HepG2 (cell line): Measurements from ENCODE around the gene IRF2.

Experiments used
- HMG20A ChIP-seq: IDR thresholded peaks from 2 replicates; pipeline ENCODE4 v1.6.1; 2016; ENCODE audit warnings: borderline replicate concordance
- HOXA7 ChIP-seq: sonication (generic); formaldehyde crosslinking; IDR thresholded peaks from 2 replicates; pipeline ENCODE4 v1.8.1; 2022; ENCODE audit warnings: mild to moderate bottlenecking, missing genetic modification reagents, moderate library complexity
- JUND ChIP-seq: sonication (generic); formaldehyde crosslinking; IDR thresholded peaks from 2 replicates; pipeline ENCODE4 v1.8.0; 2022; ENCODE audit warnings: mild to moderate bottlenecking, missing genetic modification reagents
- ZSCAN25 ChIP-seq: sonication (generic); formaldehyde crosslinking; IDR thresholded peaks from 2 replicates; pipeline ENCODE4 v1.8.0; 2022; ENCODE audit warnings: mild to moderate bottlenecking, missing genetic modification reagents
- TF ChIP-seq, protein P1 (sequence below): sonication (generic); formaldehyde crosslinking; IDR thresholded peaks from 2 replicates; pipeline ENCODE4 v1.4.0; 2020; ENCODE audit warnings: missing genetic modification reagents

DNA sequence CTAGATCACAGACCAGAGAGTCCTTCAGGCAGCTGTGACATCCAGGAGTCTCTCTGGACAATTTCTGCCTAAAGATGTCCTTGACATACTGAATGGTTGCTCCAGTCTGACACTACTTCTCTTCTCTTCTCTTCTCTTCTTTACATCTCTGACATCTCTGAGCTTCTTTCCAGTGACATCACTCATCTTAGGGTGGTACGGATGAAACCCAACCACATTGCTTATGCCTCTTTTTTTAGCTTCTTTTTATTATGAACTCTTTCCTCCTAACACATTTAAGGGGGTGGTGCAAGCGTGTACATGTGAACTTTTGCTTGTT is 39.4 kb upstream of the IRF2 start:
- TF ChIP-seq, protein P1, sequence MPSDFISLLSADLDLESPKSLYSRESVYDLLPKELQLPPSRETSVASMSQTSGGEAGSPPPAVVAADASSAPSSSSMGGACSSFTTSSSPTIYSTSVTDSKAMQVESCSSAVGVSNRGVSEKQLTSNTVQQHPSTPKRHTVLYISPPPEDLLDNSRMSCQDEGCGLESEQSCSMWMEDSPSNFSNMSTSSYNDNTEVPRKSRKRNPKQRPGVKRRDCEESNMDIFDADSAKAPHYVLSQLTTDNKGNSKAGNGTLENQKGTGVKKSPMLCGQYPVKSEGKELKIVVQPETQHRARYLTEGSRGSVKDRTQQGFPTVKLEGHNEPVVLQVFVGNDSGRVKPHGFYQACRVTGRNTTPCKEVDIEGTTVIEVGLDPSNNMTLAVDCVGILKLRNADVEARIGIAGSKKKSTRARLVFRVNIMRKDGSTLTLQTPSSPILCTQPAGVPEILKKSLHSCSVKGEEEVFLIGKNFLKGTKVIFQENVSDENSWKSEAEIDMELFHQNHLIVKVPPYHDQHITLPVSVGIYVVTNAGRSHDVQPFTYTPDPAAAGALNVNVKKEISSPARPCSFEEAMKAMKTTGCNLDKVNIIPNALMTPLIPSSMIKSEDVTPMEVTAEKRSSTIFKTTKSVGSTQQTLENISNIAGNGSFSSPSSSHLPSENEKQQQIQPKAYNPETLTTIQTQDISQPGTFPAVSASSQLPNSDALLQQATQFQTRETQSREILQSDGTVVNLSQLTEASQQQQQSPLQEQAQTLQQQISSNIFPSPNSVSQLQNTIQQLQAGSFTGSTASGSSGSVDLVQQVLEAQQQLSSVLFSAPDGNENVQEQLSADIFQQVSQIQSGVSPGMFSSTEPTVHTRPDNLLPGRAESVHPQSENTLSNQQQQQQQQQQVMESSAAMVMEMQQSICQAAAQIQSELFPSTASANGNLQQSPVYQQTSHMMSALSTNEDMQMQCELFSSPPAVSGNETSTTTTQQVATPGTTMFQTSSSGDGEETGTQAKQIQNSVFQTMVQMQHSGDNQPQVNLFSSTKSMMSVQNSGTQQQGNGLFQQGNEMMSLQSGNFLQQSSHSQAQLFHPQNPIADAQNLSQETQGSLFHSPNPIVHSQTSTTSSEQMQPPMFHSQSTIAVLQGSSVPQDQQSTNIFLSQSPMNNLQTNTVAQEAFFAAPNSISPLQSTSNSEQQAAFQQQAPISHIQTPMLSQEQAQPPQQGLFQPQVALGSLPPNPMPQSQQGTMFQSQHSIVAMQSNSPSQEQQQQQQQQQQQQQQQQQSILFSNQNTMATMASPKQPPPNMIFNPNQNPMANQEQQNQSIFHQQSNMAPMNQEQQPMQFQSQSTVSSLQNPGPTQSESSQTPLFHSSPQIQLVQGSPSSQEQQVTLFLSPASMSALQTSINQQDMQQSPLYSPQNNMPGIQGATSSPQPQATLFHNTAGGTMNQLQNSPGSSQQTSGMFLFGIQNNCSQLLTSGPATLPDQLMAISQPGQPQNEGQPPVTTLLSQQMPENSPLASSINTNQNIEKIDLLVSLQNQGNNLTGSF, result no peak
- TF ChIP-seq HMG20A (CRISPR knock-in tag) (no peak), JUND (CRISPR knock-in tag) (no peak), HOXA7 (CRISPR knock-in tag) (no peak), ZSCAN25 (CRISPR knock-in tag) (no peak)
